Cerebellar cortex (tissue), 1 donor: ENCODE data around the gene PRR36.
"Not testable (repeated sequence)": the region's sequence is repeated elsewhere in the genome, so short reads cannot be mapped to it uniquely, and the experiment has no call there.

Experiments used
- DNase-seq: peaks from one replicate; pipeline ENCODE4 v3.0.0-alpha.2; 2015; ENCODE audit warnings: low spot score

PRR36 gene

DNA sequence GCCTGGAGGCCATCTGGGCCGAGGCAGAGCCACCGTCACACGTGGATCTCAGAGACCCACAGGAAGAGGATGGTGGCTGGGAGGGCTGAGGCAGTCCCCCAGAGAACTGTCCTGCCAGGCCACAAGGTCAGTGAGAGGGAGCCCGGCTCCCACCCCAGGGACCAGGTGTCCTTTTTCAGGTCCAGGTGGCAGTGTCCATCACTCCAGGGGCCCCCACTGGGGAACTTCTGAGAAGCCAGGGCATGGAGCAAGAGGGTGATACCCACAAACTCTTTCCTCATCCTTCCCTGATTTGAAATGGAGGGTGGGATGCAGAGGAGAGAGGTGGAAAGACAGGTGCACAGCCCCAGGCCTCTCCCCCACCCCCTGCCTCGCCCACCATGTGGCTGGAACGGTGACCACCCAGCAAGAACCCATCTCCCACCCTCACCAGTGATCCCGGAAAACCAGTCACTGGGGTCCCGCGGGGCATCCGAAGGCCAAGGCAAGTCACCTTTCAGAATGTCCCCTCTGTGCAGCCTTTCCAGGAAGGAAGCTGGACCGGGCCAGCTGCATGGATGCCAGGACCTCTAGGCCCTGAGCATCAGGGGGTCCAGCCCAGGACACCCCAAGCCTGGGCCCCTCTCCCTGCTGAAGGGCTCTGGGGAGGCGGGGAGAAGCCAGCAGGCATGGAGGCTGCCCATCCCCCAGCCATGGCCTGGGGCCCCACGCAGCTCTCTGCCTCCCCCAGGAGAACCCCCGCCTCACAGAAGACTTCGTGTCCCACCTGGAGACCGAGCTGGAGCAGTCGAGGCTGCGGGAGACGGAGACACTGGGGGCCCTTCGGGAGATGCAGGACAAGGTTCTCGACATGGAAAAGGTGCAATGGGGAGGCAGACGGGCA is 14.1 kb downstream of the PRR36 start:
- no peak for DNase-seq

DNA sequence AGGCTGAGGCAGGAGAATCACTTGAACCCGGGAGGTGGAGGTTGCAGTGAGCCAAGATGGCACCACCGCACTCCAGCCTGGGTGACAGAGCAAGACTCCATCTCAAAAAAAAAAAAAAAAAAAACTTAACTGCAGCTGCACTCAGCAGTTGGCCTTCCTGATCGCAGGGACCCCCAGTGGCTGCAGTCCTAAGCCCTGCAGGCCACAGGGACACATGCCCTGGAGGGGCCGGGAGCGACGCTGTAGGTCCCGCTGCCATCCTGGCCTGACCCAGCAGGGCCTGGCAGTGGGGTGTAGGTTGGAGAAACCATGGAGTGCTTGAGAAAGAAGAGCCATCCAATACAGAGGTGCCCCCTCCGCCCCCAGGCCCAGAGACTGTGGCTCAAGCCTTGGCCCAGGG is 15.1 kb downstream of the PRR36 start:
- not testable (repeated sequence) for DNase-seq

- peak; percentile 63 for DNase-seq
Observed at GRCh38 chr19:7858109-7858770, 15.9 kb downstream of the PRR36 start.

- no peak for DNase-seq
Observed at GRCh38 chr19:7857727-7858108, 16.5 kb downstream of the PRR36 start.

DNA sequence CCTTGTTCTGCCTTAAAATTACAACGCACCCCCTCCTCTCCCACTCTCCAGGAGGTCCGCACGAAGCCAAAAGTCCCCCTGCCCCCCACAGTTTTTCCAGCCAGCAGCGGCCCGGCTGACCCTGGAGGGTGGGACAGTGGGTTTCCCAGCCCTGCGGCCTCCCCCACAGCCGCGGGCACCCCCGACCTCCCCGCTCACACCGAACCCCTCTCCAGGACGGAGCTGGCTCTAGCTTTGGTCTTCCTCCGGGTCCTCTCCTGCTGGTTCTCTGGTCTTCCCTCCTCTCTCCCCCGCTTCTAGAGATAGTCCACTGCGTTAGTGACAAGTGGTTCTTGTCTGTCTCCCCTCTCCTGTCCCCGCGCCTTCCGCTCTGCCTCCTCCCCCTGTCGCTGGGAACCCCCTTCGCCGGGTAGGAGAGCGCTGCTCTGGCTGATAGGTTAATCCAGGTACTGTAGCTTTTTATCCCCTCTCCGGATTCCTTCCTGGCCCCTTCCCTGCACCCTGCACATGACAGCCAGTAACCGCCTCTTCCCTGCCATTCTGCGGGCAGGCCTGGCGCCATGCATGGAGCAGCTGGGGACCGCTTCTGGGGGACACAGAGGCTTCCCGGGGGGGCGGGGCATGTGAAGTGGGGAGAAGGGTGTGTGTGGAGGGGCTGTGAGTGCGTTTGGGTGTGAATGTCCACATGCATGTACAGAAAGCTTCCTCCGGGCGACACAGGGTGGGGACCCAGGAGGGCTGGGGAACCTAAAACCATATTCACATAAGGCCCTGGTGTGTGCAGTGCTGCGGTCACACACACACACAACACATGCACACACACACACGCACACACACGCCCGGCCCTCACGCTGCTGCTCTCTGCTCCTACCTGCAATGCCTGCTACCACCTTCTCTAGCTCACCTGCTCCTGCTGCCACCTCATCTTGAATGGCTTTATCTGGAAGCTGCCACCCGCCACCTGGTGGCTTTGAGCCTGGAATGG is 17.2 kb downstream of the PRR36 start:
- no peak for DNase-seq

DNA sequence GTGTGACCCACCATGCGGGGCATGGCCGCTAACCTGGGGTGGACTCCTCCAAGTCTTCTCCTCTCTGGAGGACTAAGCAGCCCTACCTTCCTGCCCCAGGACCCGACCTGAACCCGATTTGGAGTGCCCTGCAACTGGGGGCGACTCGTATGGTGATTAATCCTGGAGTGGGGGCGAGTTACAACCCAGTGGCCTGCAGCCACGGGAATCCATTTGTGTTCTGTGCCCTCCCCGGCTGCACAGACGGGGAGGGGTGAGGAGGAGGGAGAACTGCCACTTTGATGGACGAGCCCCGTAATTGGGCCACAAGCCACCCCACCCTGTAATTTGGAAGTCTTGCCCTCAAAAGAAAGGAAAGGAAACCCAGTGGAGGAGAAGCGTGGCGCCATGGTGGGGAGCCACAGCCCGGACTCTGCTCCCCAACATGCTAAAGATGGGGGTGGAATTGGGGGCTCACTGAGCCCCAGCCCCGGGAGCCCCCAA is 18.0 kb downstream of the PRR36 start:
- no peak for DNase-seq

GRCh38 chr19:7855426-7856108 is 18.6 kb downstream of the PRR36 start:
- DNase-seq = no peak

DNA sequence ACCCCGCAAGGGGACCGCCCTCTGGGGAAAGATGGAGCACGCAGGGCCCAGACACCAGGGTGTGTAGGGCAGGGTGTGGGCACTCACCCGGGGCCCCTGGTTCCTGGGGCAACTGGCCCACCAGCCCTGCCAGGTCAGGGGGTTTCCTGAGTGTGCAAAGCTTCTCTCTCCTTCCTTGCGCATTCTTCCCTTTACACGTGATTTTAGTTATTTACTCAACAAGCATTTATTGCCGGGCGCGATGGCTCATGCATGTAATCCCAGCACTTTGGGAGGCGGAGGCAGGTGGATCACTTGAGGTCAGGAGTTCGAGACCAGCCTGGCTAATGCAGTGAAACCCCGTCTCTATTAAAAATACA is 20.4 kb downstream of the PRR36 start:
- DNase-seq = no peak

DNA sequence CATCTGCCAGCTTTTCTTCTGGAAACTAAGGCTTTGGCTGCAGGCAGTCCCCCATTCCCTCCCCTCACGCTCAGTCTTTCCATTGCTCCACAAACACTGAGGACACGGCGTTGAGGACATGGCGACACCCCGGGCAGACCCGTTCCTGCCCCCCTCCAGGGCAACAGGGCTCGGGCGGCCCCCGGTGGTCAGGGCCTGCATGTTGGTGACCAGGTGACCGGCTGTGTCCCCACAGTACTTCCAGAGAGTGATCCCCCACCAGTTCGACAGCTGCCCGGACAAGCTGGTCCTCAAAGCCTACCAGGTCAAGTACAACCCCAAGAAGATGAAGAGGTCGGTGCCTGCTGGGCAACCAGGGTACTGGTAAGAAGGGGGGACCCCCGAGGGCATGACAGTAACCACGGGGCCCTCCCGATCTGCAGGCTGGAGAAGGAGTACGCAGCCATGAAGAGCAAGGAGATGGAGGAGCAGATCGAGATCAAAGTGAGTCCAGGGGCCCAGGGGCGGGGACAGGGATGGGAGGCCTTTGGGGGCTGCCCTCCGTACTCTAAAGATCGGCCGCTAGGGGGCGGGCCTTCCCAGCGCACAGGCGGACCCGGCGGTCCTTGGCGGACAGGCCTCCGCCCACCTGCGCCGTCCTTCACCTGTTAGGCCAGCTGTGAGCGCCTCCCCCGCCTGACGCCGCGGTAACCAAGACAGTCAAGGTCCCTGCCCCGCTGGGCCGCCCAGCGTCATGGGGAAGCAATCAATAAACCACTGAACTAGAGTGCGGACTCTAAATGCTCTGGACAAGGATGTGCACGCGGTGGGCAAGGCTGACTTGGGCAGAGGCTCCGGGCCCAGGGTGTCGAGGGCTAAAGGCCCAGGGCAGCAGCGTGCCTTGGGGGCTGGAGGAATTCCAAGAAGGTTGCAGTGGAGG is 21.1 kb downstream of the PRR36 start:
- DNase-seq = peak; percentile 72

GRCh38 chr19:7851623-7852500 is 22.3 kb downstream of the PRR36 start:
- DNase-seq = no peak

DNA sequence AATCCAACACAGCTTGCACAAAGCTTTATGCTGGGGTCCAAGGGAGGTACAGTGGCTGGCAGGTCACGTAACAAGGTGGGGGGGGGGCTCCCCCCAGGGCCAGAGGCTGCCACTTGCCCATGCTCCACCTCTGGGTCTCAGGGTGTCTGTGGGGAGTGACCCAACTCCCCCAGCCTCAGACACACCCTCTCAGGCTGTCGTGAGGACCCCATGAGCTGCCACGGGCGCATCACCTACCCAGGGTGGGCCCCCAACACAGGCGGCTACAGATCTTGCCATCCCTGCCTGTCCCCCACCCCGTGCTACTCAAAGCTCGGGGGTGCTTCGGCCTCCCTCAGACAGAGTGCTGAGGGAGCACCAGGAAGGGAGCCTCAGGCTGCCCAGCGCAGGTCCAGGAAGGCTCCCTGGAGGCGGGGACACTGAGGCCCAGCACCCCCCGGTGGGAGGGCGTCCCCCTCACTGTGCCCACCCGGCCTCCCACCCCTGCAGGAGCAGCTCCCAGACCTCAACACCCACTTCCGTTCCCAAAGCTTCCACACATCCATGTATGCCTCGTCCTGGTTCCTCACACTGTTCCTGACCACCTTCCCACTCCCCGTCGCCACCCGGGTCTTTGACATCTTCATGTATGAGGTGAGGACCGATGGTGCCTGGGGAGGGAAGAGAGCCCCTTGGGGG is 23.1 kb downstream of the PRR36 start:
- DNase-seq = no peak

GRCh38 chr19:7850000-7850813 is 24.0 kb downstream of the PRR36 start:
- peak; percentile 62 for DNase-seq

GRCh38 chr19:7849631-7849999 is 24.6 kb downstream of the PRR36 start:
- no peak for DNase-seq

DNA sequence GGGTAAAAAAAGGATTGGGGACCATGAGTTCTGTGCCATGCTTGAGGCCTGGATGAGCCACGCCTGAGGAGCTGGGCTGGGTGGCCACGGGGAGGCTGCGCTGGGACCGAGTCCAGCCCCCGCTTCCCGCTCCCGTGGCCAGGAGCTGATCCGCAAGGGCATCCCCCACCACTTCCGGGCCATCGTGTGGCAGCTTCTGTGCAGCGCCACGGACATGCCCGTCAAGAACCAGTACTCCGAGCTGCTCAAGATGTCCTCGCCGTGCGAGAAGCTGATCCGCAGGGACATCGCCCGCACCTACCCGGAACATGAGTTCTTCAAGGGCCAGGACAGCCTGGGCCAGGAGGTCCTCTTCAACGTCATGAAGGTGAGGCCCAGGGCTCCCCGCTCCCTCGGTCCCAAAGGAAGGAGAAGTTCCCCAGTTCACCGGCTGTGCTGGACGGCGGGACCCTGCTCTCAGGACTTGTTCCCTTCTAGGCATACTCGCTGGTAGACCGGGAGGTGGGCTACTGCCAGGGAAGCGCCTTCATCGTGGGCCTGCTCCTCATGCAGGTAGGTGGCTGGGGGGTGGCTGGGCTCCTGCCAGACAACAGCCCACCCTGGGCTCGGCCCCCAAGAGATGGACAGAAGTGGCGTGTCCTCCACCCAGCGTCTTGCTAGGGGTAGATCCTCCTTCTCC is 25.3 kb downstream of the PRR36 start:
- no peak for DNase-seq

- DNase-seq = no peak
Observed at GRCh38 chr19:7847664-7848063, 26.5 kb downstream of the PRR36 start.

DNA sequence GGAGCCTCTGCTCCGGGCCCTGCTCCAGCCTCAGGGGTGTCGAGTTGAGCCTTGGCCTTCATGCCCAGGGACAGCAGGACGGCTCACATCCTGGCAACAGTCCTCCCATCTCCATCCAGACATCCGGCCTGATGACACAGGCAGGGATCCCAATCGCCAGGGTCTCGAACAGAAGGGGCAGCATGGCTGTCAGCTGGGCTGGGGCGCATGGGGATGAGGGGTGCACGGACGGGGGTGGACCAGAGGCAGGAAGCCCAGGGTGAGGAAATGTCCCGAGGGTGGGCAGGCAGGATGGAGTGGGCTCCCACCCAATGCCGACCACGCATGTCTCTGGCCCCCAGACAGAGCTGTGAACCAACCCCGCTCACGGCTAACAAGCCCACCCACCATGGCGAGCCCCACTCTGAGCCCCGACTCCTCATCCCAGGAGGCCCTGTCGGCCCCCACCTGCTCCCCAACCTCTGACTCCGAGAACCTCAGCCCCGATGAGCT is 28.0 kb downstream of the PRR36 start:
- DNase-seq = no peak

DNA sequence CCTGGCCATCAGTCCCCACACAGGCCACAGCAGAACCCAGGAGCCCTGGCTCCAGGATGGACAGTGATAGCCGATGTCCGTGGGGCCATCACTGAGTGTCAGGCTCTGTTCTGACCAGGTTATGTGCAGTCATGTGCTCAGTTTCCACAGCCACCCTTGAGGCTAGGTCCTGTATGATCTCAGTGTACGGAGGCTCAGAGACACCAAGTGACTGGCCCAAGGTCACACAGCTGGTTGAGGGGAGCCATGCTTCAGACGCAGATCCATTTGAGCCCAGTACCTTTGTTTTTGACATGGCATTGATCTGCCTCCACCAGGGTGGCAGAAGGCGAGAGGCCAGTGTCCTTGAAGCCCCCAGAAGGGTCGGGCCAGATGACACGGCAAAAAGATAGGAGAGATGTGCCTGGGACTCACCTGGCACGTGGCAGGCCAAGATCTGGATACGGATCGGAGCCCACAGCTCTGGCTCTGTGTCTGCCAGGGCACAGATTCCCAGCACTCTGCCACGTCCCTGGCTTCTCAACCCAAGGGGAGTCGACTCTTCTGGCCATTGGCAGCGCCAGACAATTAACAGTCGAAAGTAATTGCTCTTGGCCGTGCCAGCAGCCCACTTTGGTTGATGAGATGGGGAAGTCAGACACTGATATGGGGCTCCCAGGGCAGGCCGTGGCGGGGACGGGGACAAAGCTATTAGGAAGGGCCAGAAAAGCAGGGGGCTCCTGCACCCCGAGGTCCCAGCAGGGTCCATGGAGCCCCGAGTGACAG is 28.6 kb downstream of the PRR36 start:
- no peak for DNase-seq
